GM12801 (cell line): Measurements from ENCODE around the gene TAF3.

Experiments
- CTCF ChIP-seq: IDR thresholded peaks from one replicate; pipeline ENCODE4 v1.5.1; 2011; ENCODE audit warnings: control low read depth; ENCODE audit not compliant: insufficient read length; ENCODE audit errors: extremely low read depth

Gene TAF3

GRCh38 chr10:7896297-7896696 is 78.0 kb downstream of the TAF3 start:
- no peak for TF ChIP-seq CTCF

DNA sequence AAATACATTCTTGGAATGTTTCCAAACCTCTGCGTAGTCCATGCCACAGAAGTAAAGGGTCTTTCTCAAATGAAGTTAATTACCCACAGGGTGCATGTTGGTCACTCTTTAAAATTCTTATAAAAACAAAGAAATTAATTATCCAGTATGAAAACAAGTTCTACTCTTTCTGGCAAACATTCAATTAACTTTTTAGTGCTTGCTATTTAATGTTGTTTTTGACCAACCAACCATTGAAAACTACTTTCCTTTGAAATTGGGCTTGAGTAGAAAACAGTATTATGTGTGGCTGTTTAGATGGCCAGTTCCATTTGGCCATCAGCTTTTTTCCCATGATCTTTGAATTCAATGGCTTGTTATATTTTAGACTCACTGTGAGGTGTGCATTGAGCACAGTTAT is 83.0 kb downstream of the TAF3 start:
- TF ChIP-seq CTCF = no peak

DNA sequence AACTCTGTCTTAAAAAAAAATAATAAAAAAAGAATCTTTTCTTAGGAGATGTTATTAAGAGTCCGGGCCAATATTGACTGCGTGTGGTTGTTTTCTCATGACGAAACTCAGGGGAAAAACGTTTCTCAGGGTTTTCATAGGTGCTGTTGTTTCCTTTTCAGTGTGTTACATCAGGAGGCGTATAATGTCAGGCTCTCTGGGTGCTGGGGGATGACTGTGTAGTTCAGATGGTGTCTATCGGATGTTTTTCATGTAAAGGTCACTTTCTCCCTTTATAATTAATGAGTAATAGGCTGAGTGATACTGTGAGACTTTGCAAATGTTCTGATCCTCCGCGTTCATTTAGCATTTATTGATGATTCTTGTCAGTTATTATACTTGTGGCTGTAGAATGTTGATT is 84.1 kb downstream of the TAF3 start:
- TF ChIP-seq CTCF = no peak

DNA sequence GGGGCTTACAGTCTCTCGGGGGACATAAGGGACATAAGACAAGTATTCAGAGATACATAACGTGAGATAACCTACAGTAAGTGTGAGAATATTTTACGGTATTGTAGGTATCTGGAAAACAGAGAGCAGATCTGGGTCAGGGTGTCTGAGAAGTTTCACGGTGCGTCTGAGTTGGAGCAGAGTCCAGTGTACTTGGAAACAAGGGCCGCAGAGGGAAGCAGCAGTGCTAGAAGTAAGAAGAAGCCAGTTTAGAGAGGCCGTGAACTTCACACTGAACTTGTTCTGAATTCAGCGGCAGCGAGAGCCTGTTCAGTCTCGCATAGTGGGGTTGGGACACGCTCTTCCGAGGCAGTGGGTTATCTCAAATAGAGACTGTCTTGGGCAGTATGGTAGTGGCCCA is 85.5 kb downstream of the TAF3 start:
- TF ChIP-seq CTCF = no peak

DNA sequence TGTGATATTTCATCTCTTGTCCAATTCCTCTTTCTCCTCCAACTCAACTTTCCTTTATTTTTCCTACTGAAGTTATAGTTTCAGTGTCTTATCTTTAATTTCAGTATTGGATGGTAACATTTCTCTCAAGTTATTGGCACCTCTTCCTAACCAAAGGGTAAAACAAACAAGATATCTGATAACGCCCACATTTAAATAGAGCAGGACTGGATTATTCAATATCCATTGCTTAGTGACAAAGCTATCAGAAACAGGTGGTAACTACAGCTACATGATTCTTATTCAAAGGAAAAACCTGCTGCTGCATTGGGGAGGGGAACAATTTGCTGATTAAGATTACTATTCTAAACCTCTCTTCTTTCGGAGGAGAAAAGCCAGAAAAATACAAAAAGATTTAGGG is 87.8 kb downstream of the TAF3 start:
- TF ChIP-seq CTCF = no peak

- TF ChIP-seq CTCF = no peak
Observed at GRCh38 chr10:7908541-7909210, 90.4 kb downstream of the TAF3 start.

DNA sequence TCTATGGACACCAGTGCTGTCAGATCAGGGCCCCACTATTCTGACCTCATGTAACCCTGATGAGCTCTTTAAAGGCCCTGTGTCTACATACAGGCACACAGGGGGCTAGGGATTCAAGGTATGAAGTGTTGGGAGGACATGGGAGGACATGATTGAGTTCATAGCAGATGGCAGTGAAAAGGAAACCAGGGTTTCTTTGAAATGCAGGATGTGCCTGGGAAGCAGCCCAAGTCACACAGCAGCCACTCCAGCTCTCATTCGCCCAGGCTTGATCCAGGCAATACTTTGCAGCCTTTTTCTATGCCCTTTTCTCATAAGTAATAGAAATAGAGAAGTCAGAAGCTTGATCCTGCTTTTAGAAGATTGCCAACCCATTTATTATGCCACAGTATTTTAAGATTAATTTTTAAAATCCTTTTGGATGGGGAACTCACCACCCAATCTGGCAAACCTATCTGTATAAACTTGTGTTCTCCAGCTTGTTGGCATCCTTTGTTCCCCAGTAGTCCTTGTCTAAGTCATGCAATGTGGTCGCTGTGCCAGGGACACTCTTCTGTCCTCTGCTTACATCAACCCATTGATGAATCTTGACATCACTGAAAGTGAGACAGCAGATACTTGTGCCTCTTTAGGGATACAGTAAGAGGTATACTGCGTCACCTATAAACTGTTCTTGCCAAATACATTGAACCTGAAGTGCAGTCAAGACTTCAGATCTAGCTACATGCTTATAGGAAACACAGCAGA is 95.0 kb downstream of the TAF3 start:
- TF ChIP-seq CTCF = no peak
